Kidney epithelial cell (primary cell): ENCODE data around the gene PRDX6. TPM values are rescaled to one million over a fixed set of nuclear protein-coding genes. Genes with fewer than 3 reads are reported as not detected.
"Not testable (repeated sequence)": the region's sequence is repeated elsewhere in the genome, so short reads cannot be mapped to it uniquely, and the experiment has no call there.

Experiments
- DNase-seq: peaks from one replicate; pipeline ENCODE4 v3.0.0-alpha.2; 2010; ENCODE audit warnings: low read depth
- H3K27me3 ChIP-seq: 2 replicates; pipeline ENCODE4 v1.6.0; 2011; ENCODE audit warnings: low read length; ENCODE audit not compliant: control insufficient read depth, insufficient read depth
- H3K36me3 ChIP-seq: 2 replicates; pipeline ENCODE4 v1.5.1; 2011; ENCODE audit warnings: low read length; ENCODE audit not compliant: control insufficient read depth, insufficient read depth
- H3K4me3 ChIP-seq: 2 replicates; pipeline ENCODE4 v1.5.1; 2011; ENCODE audit warnings: low read depth, mild to moderate bottlenecking, control low read depth, low read length
- total RNA-seq: library from RNA; depleted of rRNA; stranded (reverse); fragments of >200 nt; gene quantifications from 2 replicates; pipeline ENCODE4 v1.2.3, GENCODE V29; 2015
- TF ChIP-seq, protein P1 (sequence below): IDR thresholded peaks from 2 replicates; pipeline ENCODE4 v1.5.1; 2011; ENCODE audit warnings: mild to moderate bottlenecking, moderate library complexity, low read length, control low read depth, inconsistent platforms; ENCODE audit not compliant: insufficient read depth, poor library complexity, severe bottlenecking

Gene PRDX6
- total RNA-seq, 1 donor from 2014 or later, result 187 TPM

DNA sequence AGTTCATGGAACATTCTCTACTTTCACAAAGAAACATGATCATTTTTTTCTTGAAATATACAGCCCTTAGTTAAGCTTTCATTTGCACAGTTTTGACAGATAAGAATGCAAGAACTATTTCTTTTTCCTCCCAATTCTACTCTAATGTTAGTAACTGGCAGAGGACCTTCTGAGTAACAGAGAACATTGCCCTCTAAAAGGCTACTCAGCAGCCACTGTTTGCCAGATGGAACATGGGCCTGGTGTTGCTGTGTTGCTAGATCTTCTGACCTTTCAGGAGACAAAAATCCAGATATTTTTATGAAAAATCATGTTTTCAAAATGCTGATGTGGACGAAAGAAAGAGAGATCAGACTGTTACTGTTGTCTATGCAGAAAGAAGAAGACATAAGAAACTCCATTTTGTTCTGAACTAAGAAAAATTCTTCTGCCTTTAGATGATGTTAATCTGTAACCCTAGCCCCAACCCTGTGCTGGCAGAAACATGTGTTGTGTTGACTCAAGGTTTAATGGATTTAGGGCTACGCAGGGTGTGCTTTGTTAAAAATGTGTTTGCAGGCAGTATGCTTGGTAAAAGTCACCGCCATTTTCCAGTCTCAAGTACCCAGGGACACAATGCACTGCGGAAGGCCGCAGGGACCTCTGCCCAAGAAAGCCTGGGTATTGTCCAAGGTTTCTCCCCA, 2.9 kb upstream of the PRDX6 start:
- no peaks in the 10 kb centered on the region for H3K36me3 ChIP-seq
- TF ChIP-seq, protein P1, sequence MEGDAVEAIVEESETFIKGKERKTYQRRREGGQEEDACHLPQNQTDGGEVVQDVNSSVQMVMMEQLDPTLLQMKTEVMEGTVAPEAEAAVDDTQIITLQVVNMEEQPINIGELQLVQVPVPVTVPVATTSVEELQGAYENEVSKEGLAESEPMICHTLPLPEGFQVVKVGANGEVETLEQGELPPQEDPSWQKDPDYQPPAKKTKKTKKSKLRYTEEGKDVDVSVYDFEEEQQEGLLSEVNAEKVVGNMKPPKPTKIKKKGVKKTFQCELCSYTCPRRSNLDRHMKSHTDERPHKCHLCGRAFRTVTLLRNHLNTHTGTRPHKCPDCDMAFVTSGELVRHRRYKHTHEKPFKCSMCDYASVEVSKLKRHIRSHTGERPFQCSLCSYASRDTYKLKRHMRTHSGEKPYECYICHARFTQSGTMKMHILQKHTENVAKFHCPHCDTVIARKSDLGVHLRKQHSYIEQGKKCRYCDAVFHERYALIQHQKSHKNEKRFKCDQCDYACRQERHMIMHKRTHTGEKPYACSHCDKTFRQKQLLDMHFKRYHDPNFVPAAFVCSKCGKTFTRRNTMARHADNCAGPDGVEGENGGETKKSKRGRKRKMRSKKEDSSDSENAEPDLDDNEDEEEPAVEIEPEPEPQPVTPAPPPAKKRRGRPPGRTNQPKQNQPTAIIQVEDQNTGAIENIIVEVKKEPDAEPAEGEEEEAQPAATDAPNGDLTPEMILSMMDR, result no peak
- H3K27me3 ChIP-seq, result no peaks in the 10 kb centered on the region
- DNase-seq, result no peak
- H3K4me3 ChIP-seq, result no peak overlapping the region

DNA sequence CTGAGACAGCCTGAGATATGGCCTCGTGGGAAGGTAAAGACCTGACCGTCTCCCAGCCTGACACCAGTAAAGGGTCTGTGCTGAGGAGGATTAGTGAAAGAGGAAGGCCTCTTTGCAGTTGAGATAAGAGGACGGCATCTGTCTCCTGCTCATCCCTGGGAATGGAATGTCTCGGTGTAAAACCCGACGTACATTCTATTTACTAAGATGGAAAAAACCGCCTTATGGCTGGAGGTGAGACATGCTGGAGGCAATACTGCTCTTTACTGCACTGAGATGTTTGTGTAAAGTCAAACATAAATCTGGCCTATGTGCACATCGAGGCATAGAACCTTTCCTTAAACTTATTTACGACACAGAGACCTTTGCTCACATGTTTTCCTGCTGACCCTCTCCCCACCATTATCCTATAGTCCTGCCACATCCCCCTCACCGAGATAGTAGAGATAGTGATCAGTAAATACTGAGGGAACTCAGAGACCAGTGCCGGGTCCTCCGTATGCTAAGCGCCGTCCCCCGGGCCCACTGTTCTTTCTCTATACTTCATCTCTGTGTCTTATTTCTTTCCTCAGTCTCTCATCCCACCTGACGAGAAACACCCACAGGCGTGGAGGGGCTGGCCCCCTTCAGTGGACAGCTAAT, 2.2 kb upstream of the PRDX6 start:
- not testable (repeated sequence) for DNase-seq, H3K4me3 ChIP-seq, H3K36me3 ChIP-seq, H3K27me3 ChIP-seq

DNA sequence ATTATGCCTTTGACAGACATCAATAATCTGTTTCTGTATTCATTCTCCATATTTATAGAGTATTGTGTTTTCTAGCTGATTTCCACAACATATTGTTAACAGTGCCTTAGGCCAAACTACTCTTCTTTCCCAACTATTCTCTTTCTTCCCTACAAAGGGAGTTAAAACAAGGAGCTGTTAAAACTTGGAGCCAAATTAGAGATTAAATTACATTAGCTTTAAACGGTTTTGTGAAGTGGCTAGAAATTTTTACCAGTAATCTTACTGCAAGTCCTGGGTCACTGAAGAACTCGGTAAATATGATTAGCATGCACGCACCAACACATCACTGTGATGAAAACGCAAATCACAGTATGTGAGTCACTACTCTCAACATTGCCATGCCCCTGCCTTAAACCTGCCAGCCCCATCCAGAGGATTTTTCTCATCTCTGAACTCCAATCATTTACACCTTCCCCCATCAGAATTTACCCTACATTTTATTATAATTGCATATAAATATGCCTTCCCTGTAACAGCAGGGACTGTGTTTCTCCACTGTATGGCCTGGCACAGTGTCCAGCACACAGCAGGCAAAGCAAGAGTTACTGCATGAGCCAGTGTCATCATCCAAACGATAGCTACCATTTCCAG, 1.5 kb upstream of the PRDX6 start:
- TF ChIP-seq, protein P1, result no peak

DNA sequence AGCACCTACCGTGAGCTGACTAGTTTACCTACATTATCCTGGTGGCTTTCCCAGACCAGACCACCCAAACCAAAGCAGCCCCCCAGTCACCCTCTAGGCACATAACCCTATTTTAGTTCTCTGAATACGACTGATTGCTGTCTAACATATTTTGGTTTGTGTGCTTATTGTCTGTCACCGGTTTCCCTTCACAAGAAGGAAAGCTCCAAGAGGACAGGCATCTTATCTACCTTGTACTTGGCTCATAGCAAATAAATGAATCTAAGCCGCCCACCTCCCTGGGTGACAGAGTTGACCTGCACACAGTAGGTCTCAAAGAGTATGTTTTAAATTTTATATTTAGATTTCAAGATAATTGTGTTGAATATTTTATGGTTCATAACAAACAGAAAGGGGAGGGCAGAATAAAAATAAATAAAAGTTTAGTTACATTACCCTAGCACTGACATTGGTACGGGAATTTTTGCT, 904 bp upstream of the PRDX6 start:
- H3K4me3 ChIP-seq, result peak overlapping the region; percentile 77
- TF ChIP-seq, protein P1, result no peak
- no peak for DNase-seq
- no peaks in the 10 kb centered on the region for H3K36me3 ChIP-seq
- no peaks in the 10 kb centered on the region for H3K27me3 ChIP-seq

More for the DNA sequence above, 1.5 kb upstream of the PRDX6 start:
- no peaks in the 10 kb centered on the region for H3K36me3 ChIP-seq
- no peaks in the 10 kb centered on the region for H3K27me3 ChIP-seq
- peak overlapping the region; percentile 77 for H3K4me3 ChIP-seq
- no peak for DNase-seq

DNA sequence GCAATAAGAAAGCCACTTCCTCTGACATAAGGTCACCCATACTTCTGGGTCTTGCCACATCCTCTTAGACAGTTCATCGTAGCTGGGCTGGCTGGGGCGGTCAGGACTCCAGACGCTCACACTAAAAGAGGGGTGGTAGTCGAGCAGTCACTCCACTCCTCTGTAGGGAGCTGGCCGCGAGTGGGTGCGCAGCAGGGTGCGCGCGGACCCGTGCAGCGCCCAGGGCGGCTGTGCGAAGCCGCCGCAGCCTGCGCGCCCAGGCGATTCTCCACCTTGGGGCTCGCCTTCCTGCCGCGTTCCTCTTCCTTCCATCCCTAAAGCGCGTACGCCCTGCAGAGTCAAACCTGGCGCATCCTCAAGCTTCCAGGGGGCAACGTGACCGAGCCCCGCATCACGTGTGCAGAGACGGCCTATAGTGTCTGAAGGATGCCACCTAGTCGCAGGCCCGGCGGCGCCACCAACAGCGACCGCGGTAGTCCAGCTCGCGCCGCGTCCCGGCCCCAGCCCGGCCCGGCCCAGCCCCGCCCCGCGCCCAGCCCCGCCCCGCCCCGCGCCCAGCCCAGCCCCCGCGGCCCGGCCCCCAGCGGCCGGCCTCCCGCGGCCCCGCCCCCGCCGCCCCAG, 360 bp upstream of the PRDX6 start:
- TF ChIP-seq, protein P1, result no peak
- Histone ChIP-seq H3K36me3 (no peaks in the 10 kb centered on the region), H3K4me3 (peak overlapping the region; percentile 93), H3K27me3 (no peaks in the 10 kb centered on the region)
- DNase-seq, result no peak

DNA sequence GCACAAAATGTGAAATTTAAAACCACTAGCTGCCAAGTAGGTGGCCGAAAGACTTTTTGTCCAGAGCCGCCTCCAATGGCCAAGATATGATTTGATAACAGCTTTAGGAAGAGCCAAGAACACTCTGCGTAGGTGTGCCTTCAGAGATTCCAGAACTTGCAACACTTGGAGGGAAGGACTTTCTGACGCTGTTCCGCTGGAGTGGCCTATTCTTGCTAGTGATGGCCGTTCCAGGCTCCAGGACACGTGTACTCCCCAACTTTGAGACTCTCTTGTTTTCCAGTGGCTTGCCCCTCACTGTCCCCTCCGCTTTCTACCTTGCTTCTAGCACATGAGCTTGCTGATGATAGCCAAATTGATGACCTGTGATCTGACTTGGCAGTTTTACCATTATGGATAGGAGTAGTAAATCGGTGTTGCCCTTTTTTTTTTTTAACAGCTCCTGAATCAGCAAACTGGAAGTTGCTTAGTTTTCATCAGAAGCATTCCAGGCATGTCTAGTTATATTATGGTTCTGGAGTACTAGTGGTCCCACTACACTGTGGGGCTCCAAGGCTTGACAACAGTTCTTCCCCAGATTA, 1.0 kb downstream of the PRDX6 start:
- no peak for DNase-seq
- Histone ChIP-seq H3K36me3 (no peaks in the 10 kb centered on the region), H3K27me3 (no peaks in the 10 kb centered on the region), H3K4me3 (peak overlapping the region; percentile 93)
- TF ChIP-seq, protein P1, result no peak
